ENCODE results near the gene DDX28. TPM values are rescaled to one million over a fixed set of nuclear protein-coding genes. Genes with fewer than 3 reads are reported as not detected.

The DDX28 gene
- total and polyA plus RNA-seq, 4 donors, result 3.6 to 5.3 (median 4.6) TPM

- H3K4me1 ChIP-seq (ENCODE audit: control insufficient read depth in 1 of 2, insufficient read depth in 2 of 2, low read length in 2 of 2), result no peaks in the 10 kb centered on the region
- H3K27ac ChIP-seq (ENCODE audit: low read depth in 1 of 2, low read length in 2 of 2), result no peak overlapping the region
- H3K27me3 ChIP-seq (ENCODE audit: control insufficient read depth in 1 of 2, insufficient read depth in 2 of 2, low read length in 1 of 2), result no peaks in the 10 kb centered on the region
- no peaks in the 10 kb centered on the region for H3K36me3 ChIP-seq (ENCODE audit: control insufficient read depth in 1 of 2, insufficient read depth in 2 of 2, low read length in 1 of 2)
- WGBS, 2 donors, result 15 to 24% methylated on average over 22 to 39 of the region's 39 CpGs
- no peak overlapping the region for H3K4me3 ChIP-seq (ENCODE audit: low read length in 2 of 2)
- intact Hi-C loops (cut with DNase I), result loop anchor here (1.0 to 2.0 kb wide), 3 partner anchors 47 to 236 kb away; no protein-coding TSS in a partner anchor
- ATAC-seq (ENCODE audit: low FRiP score), result peak; percentile 95
- DNase-seq, result peak; percentile 90 to 93
- H3K9me3 ChIP-seq (ENCODE audit: control insufficient read depth, low read length), result no peaks in the 10 kb centered on the region
Observed at GRCh38 chr16:67993207-67994039, 29.6 kb downstream of the DDX28 start.

- intact Hi-C loops (cut with DNase I), result loop anchor here (1.0 to 2.0 kb wide), 3 partner anchors 48 to 237 kb away; no protein-coding TSS in a partner anchor
- no peak overlapping the region for H3K4me3 ChIP-seq (ENCODE audit: low read length in 2 of 2)
- 71 to 75% methylated on average over 20 of the region's 20 CpGs for WGBS, 2 donors
- ATAC-seq (ENCODE audit: low FRiP score) (peak; percentile 26), DNase-seq (no peak)
- no peaks in the 10 kb centered on the region for H3K4me1 ChIP-seq (ENCODE audit: control insufficient read depth in 1 of 2, insufficient read depth in 2 of 2, low read length in 2 of 2)
- H3K36me3 ChIP-seq (ENCODE audit: control insufficient read depth in 1 of 2, insufficient read depth in 2 of 2, low read length in 1 of 2), result no peaks in the 10 kb centered on the region
- H3K27me3 ChIP-seq (ENCODE audit: control insufficient read depth in 1 of 2, insufficient read depth in 2 of 2, low read length in 1 of 2), result no peaks in the 10 kb centered on the region
- no peak overlapping the region for H3K27ac ChIP-seq (ENCODE audit: low read depth in 1 of 2, low read length in 2 of 2)
- no peaks in the 10 kb centered on the region for H3K9me3 ChIP-seq (ENCODE audit: control insufficient read depth, low read length)
Observed at GRCh38 chr16:67992661-67993206, 30.3 kb downstream of the DDX28 start.

- DNase-seq (no peak), ATAC-seq (ENCODE audit: low FRiP score) (no peak)
- no peak overlapping the region for H3K27ac ChIP-seq (ENCODE audit: low read depth in 1 of 2, low read length in 2 of 2)
- intact Hi-C loops (cut with DNase I), result no loop called here
- 87% methylated on average over 6 of the region's 6 CpGs for WGBS, 2 donors
- no peaks in the 10 kb centered on the region for H3K4me1 ChIP-seq (ENCODE audit: control insufficient read depth in 1 of 2, insufficient read depth in 2 of 2, low read length in 2 of 2)
- H3K9me3 ChIP-seq (ENCODE audit: control insufficient read depth, low read length), result no peaks in the 10 kb centered on the region
- no peaks in the 10 kb centered on the region for H3K36me3 ChIP-seq (ENCODE audit: control insufficient read depth in 1 of 2, insufficient read depth in 2 of 2, low read length in 1 of 2)
- H3K27me3 ChIP-seq (ENCODE audit: control insufficient read depth in 1 of 2, insufficient read depth in 2 of 2, low read length in 1 of 2), result no peaks in the 10 kb centered on the region
- H3K4me3 ChIP-seq (ENCODE audit: low read length in 2 of 2), result no peak overlapping the region
Observed at GRCh38 chr16:67990018-67990386, 33.0 kb downstream of the DDX28 start.

GRCh38 chr16:67989322-67990017 lies 33.6 kb downstream of the DDX28 start:
- Histone ChIP-seq H3K27me3 (ENCODE audit: control insufficient read depth in 1 of 2, insufficient read depth in 2 of 2, low read length in 1 of 2) (no peaks in the 10 kb centered on the region), H3K4me3 (ENCODE audit: low read length in 2 of 2) (no peak overlapping the region), H3K27ac (ENCODE audit: low read depth in 1 of 2, low read length in 2 of 2) (no peak overlapping the region), H3K36me3 (ENCODE audit: control insufficient read depth in 1 of 2, insufficient read depth in 2 of 2, low read length in 1 of 2) (no peaks in the 10 kb centered on the region), H3K4me1 (ENCODE audit: control insufficient read depth in 1 of 2, insufficient read depth in 2 of 2, low read length in 2 of 2) (no peaks in the 10 kb centered on the region), H3K9me3 (ENCODE audit: control insufficient read depth, low read length) (no peaks in the 10 kb centered on the region)
- WGBS, 2 donors, result 85 to 86% methylated on average over 8 of the region's 8 CpGs
- ATAC-seq (ENCODE audit: low FRiP score), result no peak
- intact Hi-C loops (cut with DNase I), result no loop called here
- DNase-seq, result no peak

- Histone ChIP-seq H3K27ac (ENCODE audit: low read depth in 1 of 2, low read length in 2 of 2) (no peak overlapping the region), H3K27me3 (ENCODE audit: control insufficient read depth in 1 of 2, insufficient read depth in 2 of 2, low read length in 1 of 2) (no peaks in the 10 kb centered on the region), H3K4me1 (ENCODE audit: control insufficient read depth in 1 of 2, insufficient read depth in 2 of 2, low read length in 2 of 2) (no peaks in the 10 kb centered on the region), H3K36me3 (ENCODE audit: control insufficient read depth in 1 of 2, insufficient read depth in 2 of 2, low read length in 1 of 2) (no peaks in the 10 kb centered on the region), H3K9me3 (ENCODE audit: control insufficient read depth, low read length) (no peaks in the 10 kb centered on the region), H3K4me3 (ENCODE audit: low read length in 2 of 2) (no peak overlapping the region)
- no peak for DNase-seq
- ATAC-seq (ENCODE audit: low FRiP score), result no peak
- 71 to 83% methylated on average over 3 of the region's 3 CpGs for WGBS, 2 donors
- intact Hi-C loops (cut with DNase I), result no loop called here
Observed at GRCh38 chr16:67988675-67989074, 34.4 kb downstream of the DDX28 start.

GRCh38 chr16:67987460-67988160 lies 35.4 kb downstream of the DDX28 start:
- intact Hi-C loops (cut with DNase I), result no loop called here
- ATAC-seq (ENCODE audit: low FRiP score), result no peak
- 73 to 77% methylated on average over 11 of the region's 11 CpGs for WGBS, 2 donors

GRCh38 chr16:67986949-67987348 lies 36.1 kb downstream of the DDX28 start:
- no peak overlapping the region for H3K27ac ChIP-seq (ENCODE audit: low read depth in 1 of 2, low read length in 2 of 2)
- no peak overlapping the region for H3K4me3 ChIP-seq (ENCODE audit: low read length in 2 of 2)
- H3K27me3 ChIP-seq (ENCODE audit: control insufficient read depth in 1 of 2, insufficient read depth in 2 of 2, low read length in 1 of 2), result no peaks in the 10 kb centered on the region
- intact Hi-C loops (cut with DNase I), result no loop called here
- 87 to 90% methylated on average over 5 of the region's 5 CpGs for WGBS, 2 donors
- DNase-seq (no peak), ATAC-seq (ENCODE audit: low FRiP score) (no peak)
- H3K36me3 ChIP-seq (ENCODE audit: control insufficient read depth in 1 of 2, insufficient read depth in 2 of 2, low read length in 1 of 2), result no peaks in the 10 kb centered on the region
- H3K9me3 ChIP-seq (ENCODE audit: control insufficient read depth, low read length), result no peaks in the 10 kb centered on the region
- no peaks in the 10 kb centered on the region for H3K4me1 ChIP-seq (ENCODE audit: control insufficient read depth in 1 of 2, insufficient read depth in 2 of 2, low read length in 2 of 2)

More at GRCh38 chr16:67987460-67988160, 35.4 kb downstream of the DDX28 start:
- DNase-seq, result no peak
- H3K36me3 ChIP-seq (ENCODE audit: control insufficient read depth in 1 of 2, insufficient read depth in 2 of 2, low read length in 1 of 2), result no peaks in the 10 kb centered on the region
- H3K9me3 ChIP-seq (ENCODE audit: control insufficient read depth, low read length), result no peaks in the 10 kb centered on the region
- no peak overlapping the region for H3K27ac ChIP-seq (ENCODE audit: low read depth in 1 of 2, low read length in 2 of 2)
- H3K4me3 ChIP-seq (ENCODE audit: low read length in 2 of 2), result no peak overlapping the region
- no peaks in the 10 kb centered on the region for H3K27me3 ChIP-seq (ENCODE audit: control insufficient read depth in 1 of 2, insufficient read depth in 2 of 2, low read length in 1 of 2)
- no peaks in the 10 kb centered on the region for H3K4me1 ChIP-seq (ENCODE audit: control insufficient read depth in 1 of 2, insufficient read depth in 2 of 2, low read length in 2 of 2)

GRCh38 chr16:67982011-67982696 lies 40.9 kb downstream of the DDX28 start:
- 94 to 95% methylated on average over 49 of the region's 49 CpGs for WGBS, 2 donors
- no peak overlapping the region for H3K27ac ChIP-seq (ENCODE audit: low read depth in 1 of 2, low read length in 2 of 2)
- intact Hi-C loops (cut with DNase I), result no loop called here
- H3K9me3 ChIP-seq (ENCODE audit: control insufficient read depth, low read length), result no peaks in the 10 kb centered on the region
- DNase-seq, result no peak
- H3K4me1 ChIP-seq (ENCODE audit: control insufficient read depth in 1 of 2, insufficient read depth in 2 of 2, low read length in 2 of 2), result no peaks in the 10 kb centered on the region
- H3K36me3 ChIP-seq (ENCODE audit: control insufficient read depth in 1 of 2, insufficient read depth in 2 of 2, low read length in 1 of 2), result no peaks in the 10 kb centered on the region
- no peaks in the 10 kb centered on the region for H3K27me3 ChIP-seq (ENCODE audit: control insufficient read depth in 1 of 2, insufficient read depth in 2 of 2, low read length in 1 of 2)
- no peak overlapping the region for H3K4me3 ChIP-seq (ENCODE audit: low read length in 2 of 2)
- no peak for ATAC-seq (ENCODE audit: low FRiP score)

All from aorta (tissue), 5 donors.